ENCODE data around the gene AHNAK.

The AHNAK gene

DNA sequence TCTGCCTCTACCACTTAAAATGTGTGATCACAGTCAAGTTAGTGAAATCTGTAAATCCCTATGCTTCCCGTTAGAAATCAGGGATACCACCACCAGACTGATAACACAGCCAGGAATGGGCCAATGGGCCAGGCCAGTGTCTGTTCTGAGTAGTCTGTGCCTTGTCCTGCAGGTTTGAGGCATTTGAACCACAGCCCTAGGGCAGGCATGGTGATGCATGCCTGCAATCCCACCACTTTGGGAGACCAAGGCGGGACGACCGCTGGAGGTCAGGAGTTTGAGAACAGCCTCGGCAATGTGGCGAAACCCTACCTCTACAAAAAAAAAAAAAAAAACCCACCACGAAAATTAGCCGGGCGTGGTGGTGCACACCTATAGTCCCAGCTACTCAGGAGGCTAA, 12.1 kb upstream of the AHNAK start:
- Histone ChIP-seq H3K36me3 (ENCODE audit: control insufficient read depth in 2 of 2, insufficient read depth in 1 of 2, low read length in 2 of 2) (peaks cover 16 to 69% of the 10 kb centered on the region in 2 experiments), H3K9me3 (ENCODE audit: control insufficient read depth, insufficient read depth, low read depth, low read length) (no peaks in the 10 kb centered on the region), H3K4me3 (ENCODE audit: low read depth, low read length) (no peak overlapping the region), H3K27ac (ENCODE audit: extremely low read depth, low read depth, low read length) (no peak overlapping the region), H3K4me1 (ENCODE audit: control insufficient read depth, insufficient read depth, low read length) (peaks cover 6% of the 10 kb centered on the region; the same call in 1 of the 2 replicates)
- TF ChIP-seq ZNF10 (tag by site-specific recombination; IDR thresholded peaks at IDR 0.05) (no peak), ZNF391 (tag by site-specific recombination; IDR thresholded peaks at IDR 0.05; ENCODE audit: borderline replicate concordance, low read depth) (no peak), ZNF514 (tag by site-specific recombination; IDR thresholded peaks at IDR 0.05) (no peak), ZNF571 (tag by site-specific recombination; IDR thresholded peaks at IDR 0.05) (no peak), ZNF140 (tag by site-specific recombination; IDR thresholded peaks at IDR 0.05) (no peak), HOXA7 (CRISPR knock-in tag; IDR thresholded peaks at IDR 0.05; ENCODE audit: borderline replicate concordance) (no peak), ZNF239 (tag by site-specific recombination; IDR thresholded peaks at IDR 0.05) (no peak)
- TF ChIP-seq, protein P1, sequence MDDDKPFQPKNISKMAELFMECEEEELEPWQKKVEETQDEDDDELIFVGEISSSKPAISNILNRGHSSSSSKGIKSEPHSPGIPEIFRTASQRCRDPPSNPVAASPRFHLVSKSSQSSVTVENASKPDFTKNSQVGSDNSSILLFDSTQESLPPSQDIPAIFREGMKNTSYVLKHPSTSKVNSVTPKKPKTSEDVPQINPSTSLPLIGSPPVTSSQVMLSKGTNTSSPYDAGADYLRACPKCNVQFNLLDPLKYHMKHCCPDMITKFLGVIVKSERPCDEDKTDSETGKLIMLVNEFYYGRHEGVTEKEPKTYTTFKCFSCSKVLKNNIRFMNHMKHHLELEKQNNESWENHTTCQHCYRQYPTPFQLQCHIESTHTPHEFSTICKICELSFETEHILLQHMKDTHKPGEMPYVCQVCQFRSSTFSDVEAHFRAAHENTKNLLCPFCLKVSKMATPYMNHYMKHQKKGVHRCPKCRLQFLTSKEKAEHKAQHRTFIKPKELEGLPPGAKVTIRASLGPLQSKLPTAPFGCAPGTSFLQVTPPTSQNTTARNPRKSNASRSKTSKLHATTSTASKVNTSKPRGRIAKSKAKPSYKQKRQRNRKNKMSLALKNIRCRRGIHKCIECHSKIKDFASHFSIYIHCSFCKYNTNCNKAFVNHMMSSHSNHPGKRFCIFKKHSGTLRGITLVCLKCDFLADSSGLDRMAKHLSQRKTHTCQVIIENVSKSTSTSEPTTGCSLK (tag by site-specific recombination; IDR thresholded peaks at IDR 0.05) = no peak
- TF ChIP-seq, protein P2, sequence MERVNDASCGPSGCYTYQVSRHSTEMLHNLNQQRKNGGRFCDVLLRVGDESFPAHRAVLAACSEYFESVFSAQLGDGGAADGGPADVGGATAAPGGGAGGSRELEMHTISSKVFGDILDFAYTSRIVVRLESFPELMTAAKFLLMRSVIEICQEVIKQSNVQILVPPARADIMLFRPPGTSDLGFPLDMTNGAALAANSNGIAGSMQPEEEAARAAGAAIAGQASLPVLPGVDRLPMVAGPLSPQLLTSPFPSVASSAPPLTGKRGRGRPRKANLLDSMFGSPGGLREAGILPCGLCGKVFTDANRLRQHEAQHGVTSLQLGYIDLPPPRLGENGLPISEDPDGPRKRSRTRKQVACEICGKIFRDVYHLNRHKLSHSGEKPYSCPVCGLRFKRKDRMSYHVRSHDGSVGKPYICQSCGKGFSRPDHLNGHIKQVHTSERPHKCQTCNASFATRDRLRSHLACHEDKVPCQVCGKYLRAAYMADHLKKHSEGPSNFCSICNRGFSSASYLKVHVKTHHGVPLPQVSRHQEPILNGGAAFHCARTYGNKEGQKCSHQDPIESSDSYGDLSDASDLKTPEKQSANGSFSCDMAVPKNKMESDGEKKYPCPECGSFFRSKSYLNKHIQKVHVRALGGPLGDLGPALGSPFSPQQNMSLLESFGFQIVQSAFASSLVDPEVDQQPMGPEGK (tag by site-specific recombination; IDR thresholded peaks at IDR 0.05) = no peak
- TF ChIP-seq, protein P3, sequence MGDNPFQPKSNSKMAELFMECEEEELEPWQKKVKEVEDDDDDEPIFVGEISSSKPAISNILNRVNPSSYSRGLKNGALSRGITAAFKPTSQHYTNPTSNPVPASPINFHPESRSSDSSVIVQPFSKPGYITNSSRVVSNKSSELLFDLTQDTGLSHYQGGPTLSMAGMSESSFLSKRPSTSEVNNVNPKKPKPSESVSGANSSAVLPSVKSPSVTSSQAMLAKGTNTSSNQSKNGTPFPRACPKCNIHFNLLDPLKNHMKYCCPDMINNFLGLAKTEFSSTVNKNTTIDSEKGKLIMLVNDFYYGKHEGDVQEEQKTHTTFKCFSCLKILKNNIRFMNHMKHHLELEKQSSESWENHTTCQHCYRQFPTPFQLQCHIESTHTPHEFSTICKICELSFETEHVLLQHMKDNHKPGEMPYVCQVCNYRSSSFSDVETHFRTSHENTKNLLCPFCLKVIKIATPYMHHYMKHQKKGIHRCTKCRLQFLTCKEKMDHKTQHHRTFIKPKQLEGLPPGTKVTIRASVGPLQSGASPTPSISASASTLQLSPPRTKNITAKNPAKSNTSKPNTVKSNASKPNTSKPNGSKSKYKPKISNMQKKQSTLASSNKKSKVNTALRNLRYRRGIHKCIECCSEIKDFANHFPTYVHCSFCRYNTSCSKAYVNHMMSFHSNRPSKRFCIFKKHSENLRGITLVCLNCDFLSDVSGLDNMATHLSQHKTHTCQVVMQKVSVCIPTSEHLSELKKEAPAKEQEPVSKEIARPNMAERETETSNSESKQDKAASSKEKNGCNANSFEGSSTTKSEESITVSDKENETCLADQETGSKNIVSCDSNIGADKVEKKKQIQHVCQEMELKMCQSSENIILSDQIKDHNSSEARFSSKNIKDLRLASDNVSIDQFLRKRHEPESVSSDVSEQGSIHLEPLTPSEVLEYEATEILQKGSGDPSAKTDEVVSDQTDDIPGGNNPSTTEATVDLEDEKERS (tag by site-specific recombination; IDR thresholded peaks at IDR 0.05) = no peak
- TF ChIP-seq, protein P4, sequence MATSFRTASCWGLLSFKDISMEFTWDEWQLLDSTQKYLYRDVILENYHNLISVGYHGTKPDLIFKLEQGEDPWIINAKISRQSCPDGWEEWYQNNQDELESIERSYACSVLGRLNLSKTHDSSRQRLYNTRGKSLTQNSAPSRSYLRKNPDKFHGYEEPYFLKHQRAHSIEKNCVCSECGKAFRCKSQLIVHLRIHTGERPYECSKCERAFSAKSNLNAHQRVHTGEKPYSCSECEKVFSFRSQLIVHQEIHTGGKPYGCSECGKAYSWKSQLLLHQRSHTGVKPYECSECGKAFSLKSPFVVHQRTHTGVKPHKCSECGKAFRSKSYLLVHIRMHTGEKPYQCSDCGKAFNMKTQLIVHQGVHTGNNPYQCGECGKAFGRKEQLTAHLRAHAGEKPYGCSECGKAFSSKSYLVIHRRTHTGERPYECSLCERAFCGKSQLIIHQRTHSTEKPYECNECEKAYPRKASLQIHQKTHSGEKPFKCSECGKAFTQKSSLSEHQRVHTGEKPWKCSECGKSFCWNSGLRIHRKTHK (tag by site-specific recombination; IDR thresholded peaks at IDR 0.05) = no peak
- POLR2A ChIA-PET = interaction anchor here (1.0 to 2.5 kb wide), 4 partner anchors 9 to 134 kb away, joined by 3 to 11 read pairs (median 4); partner anchors contain the start of genes EEF1G and TUT1
- CTCF ChIA-PET = interaction anchor here (1.0 to 5.2 kb wide), 4 partner anchors 13 to 164 kb away, joined by 8 to 80 read pairs (median 40); no protein-coding TSS in a partner anchor

DNA sequence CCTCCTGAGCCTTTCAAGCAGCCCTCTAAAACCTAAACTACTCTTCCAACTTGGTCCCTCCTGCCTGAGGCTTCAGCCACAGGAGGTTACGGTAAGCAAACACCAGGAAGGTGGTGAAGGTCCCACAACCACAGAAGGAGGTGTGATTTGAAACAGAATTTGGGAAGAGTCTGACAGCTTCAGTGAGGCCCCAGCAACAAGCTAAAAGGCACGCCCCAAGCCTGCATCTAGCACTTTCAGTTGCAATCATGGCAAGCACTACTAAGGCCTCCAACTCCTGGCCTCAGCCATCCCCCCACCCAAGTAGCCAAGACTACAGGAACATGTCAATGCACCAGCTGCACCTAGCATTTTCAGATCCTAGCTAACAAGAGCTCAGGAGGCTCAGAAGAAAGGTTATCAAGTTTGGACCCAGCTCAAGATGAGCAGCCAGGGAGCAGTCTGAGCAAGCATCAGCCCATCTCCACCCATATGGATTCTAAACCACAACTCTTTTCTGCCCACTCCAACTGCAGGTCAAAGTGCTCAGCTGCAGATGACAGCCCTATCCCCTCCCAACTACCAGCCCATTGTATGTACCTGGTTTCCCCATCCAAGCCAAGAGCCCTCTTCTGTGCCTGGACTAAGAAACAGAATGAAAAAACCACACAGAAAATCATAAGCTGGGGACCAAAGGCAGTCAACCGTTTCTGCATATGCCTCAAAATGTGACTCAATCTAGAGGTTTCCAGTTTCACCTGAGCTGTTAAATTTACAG, 10.4 kb upstream of the AHNAK start:
- TF ChIP-seq ZNF202 (tag by site-specific recombination; IDR thresholded peaks at IDR 0.05; ENCODE audit: borderline replicate concordance) (no peak), ZNF600 (tag by site-specific recombination; IDR thresholded peaks at IDR 0.05) (peak; percentile 20; the same call in 1 of the 2 replicates), ZNF121 (tag by site-specific recombination; IDR thresholded peaks at IDR 0.05) (no peak), IKZF3 (tag by site-specific recombination; IDR thresholded peaks at IDR 0.05) (0 out of 2 replicates have a peak, but pooled peaks have one; percentile 7), ZBTB8A (tag by site-specific recombination; IDR thresholded peaks at IDR 0.05) (0 out of 2 replicates have a peak, but pooled peaks have one; percentile 11), ZNF514 (tag by site-specific recombination; IDR thresholded peaks at IDR 0.05) (no peak), FEZF1 (tag by site-specific recombination; IDR thresholded peaks at IDR 0.05) (0 out of 2 replicates have a peak, but pooled peaks have one; percentile 13), ZNF366 (tag by site-specific recombination; conservative IDR thresholded peaks at IDR 0.05) (0 out of 2 replicates have a peak, but pooled peaks have one; percentile 0), GLIS1 (tag by site-specific recombination; IDR thresholded peaks at IDR 0.05) (no peak)
- TF ChIP-seq, protein P5, sequence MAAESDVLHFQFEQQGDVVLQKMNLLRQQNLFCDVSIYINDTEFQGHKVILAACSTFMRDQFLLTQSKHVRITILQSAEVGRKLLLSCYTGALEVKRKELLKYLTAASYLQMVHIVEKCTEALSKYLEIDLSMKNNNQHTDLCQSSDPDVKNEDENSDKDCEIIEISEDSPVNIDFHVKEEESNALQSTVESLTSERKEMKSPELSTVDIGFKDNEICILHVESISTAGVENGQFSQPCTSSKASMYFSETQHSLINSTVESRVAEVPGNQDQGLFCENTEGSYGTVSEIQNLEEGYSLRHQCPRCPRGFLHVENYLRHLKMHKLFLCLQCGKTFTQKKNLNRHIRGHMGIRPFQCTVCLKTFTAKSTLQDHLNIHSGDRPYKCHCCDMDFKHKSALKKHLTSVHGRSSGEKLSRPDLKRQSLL (tag by site-specific recombination; IDR thresholded peaks at IDR 0.05) = no peak
- TF ChIP-seq, protein P6, sequence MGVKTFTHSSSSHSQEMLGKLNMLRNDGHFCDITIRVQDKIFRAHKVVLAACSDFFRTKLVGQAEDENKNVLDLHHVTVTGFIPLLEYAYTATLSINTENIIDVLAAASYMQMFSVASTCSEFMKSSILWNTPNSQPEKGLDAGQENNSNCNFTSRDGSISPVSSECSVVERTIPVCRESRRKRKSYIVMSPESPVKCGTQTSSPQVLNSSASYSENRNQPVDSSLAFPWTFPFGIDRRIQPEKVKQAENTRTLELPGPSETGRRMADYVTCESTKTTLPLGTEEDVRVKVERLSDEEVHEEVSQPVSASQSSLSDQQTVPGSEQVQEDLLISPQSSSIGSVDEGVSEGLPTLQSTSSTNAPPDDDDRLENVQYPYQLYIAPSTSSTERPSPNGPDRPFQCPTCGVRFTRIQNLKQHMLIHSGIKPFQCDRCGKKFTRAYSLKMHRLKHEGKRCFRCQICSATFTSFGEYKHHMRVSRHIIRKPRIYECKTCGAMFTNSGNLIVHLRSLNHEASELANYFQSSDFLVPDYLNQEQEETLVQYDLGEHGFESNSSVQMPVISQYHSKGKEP (tag by site-specific recombination; IDR thresholded peaks at IDR 0.05) = 0 out of 2 replicates have a peak, but pooled peaks have one; percentile 53
- ChIA-PET CTCF (interaction anchor here (0.6 to 5.2 kb wide), 7 partner anchors 13 to 179 kb away, joined by 3 to 80 read pairs (median 4); no protein-coding TSS in a partner anchor), POLR2A (interaction anchor here (0.6 to 5.7 kb wide), 10 partner anchors 9 to 330 kb away, joined by 3 to 53 read pairs (median 6); partner anchors contain the start of genes AHNAK, EEF1G and TUT1)
- Histone ChIP-seq H3K36me3 (ENCODE audit: control insufficient read depth in 2 of 2, insufficient read depth in 1 of 2, low read length in 2 of 2) (peaks cover 9 to 54% of the 10 kb centered on the region in 2 experiments; a peak in 2 of 3 replicates), H3K9me3 (ENCODE audit: control insufficient read depth, insufficient read depth, low read depth, low read length) (no peaks in the 10 kb centered on the region), H3K4me3 (ENCODE audit: low read depth, low read length) (no peak overlapping the region), H3K27ac (ENCODE audit: extremely low read depth, low read depth, low read length) (peak overlapping the region; percentile 53; the same call in 1 of the 2 replicates), H3K4me1 (ENCODE audit: control insufficient read depth, insufficient read depth, low read length) (peaks cover 6% of the 10 kb centered on the region; the same call in 1 of the 2 replicates)

All from HEK293 (cell line).